GM18858 (cell line): ENCODE measurements around the gene ZDHHC6.
A peak's percentile ranks its signal among the peaks of the same experiment; 100 is the strongest.
"Not testable (repeated sequence)": the region's sequence is repeated elsewhere in the genome, so short reads cannot be mapped to it uniquely, and the experiment has no call there.

Experiments used
- ATAC-seq: cut with Tn5 transposase; IDR thresholded peaks from one replicate; pipeline ENCODE4 v1.9.1; 2021; ENCODE audit not compliant: unreplicated experiment

Gene ZDHHC6

GRCh38 chr10:112446855-112447619 is at the start of gene ZDHHC6, which contains the start of gene VTI1A:
TSS of gene ZDHHC6 (minus strand) at chr10:112446914. CDS start at chr10:112445436, 1,478 bp downstream.
TSS of gene VTI1A (plus strand) at chr10:112447215. CDS start at chr10:112447374, 159 bp downstream.
- peak; percentile 82 for ATAC-seq

GRCh38 chr10:112492736-112493135 is 46.0 kb upstream of the ZDHHC6 start:
- ATAC-seq: no peak

GRCh38 chr10:112491144-112491543 is 44.4 kb upstream of the ZDHHC6 start:
- ATAC-seq: no peak

- ATAC-seq: no peak
Observed at GRCh38 chr10:112490545-112490944, 43.8 kb upstream of the ZDHHC6 start.

GRCh38 chr10:112487964-112488363 is 41.2 kb upstream of the ZDHHC6 start:
- no peak for ATAC-seq

GRCh38 chr10:112484399-112484798 is 37.7 kb upstream of the ZDHHC6 start:
- no peak for ATAC-seq

- ATAC-seq: no peak
Observed at GRCh38 chr10:112481602-112482001, 34.9 kb upstream of the ZDHHC6 start.

GRCh38 chr10:112475575-112476218 is 29.0 kb upstream of the ZDHHC6 start:
- ATAC-seq: no peak

GRCh38 chr10:112471878-112472487 is 25.3 kb upstream of the ZDHHC6 start:
- ATAC-seq: peak; percentile 62

- ATAC-seq: no peak
Observed at GRCh38 chr10:112467541-112468075, 20.9 kb upstream of the ZDHHC6 start.

GRCh38 chr10:112466802-112467201 is 20.1 kb upstream of the ZDHHC6 start:
- ATAC-seq: no peak

- ATAC-seq: peak; percentile 40
Observed at GRCh38 chr10:112465299-112465883, 18.7 kb upstream of the ZDHHC6 start.

- not testable (repeated sequence) for ATAC-seq
Observed at GRCh38 chr10:112464074-112464473, 17.4 kb upstream of the ZDHHC6 start.

GRCh38 chr10:112461029-112461887 is 14.5 kb upstream of the ZDHHC6 start:
- no peak for ATAC-seq

GRCh38 chr10:112460366-112460765 is 13.7 kb upstream of the ZDHHC6 start:
- ATAC-seq: no peak

GRCh38 chr10:112456533-112456932 is 9.8 kb upstream of the ZDHHC6 start:
- no peak for ATAC-seq

GRCh38 chr10:112454910-112455779 is 8.4 kb upstream of the ZDHHC6 start:
- no peak for ATAC-seq

GRCh38 chr10:112448888-112449287 is 2.2 kb upstream of the ZDHHC6 start:
- ATAC-seq: no peak

GRCh38 chr10:112447620-112447928 is 860 bp upstream of the ZDHHC6 start:
- ATAC-seq: no peak
